Measurements from ENCODE around the gene GABRR1.

DNA sequence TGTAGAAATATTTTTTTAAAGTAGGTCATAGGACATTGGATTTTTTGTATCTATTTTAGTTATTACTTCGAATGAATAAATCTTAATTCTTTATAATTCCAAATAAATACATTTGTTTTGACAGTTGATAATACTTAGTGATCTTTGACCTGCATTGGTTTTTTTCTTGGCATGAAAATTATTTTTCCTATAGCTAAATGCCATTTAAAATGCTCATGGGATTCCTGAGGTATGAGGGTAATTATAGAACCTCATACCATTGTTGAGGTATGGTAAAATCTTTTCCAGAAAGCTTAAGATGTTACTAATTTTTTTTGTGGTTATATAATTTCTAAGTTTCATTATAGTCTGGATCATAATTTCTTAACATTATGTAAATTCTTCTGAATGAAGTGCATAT is 63.0 kb downstream of the GABRR1 start:
- TF ChIP-seq POLR2A (IDR thresholded peaks at IDR 0.05) = no peak
- TF ChIP-seq POLR2AphosphoS5 (IDR thresholded peaks at IDR 0.05; ENCODE audit: insufficient read depth in 1 of 2, low read depth in 1 of 2) = no peak

Data from vagina (tissue), 2 donors.